ENCODE measurements around the gene GLMP. TPM values are rescaled to one million over a fixed set of nuclear protein-coding genes. Genes with fewer than 3 reads are reported as not detected.
A peak's percentile ranks its signal among the peaks of the same experiment; 100 is the strongest.

GLMP gene
- total and polyA plus RNA-seq, 2 of the 13 experiments (the other 11 are each of a cell fraction or from before 2014, with no cell fraction given): 44.6 to 75.8 TPM

- TF ChIP-seq ATAD3A (CRISPR knock-in tag; IDR thresholded peaks at IDR 0.05): no peak
- TF ChIP-seq, protein P1, sequence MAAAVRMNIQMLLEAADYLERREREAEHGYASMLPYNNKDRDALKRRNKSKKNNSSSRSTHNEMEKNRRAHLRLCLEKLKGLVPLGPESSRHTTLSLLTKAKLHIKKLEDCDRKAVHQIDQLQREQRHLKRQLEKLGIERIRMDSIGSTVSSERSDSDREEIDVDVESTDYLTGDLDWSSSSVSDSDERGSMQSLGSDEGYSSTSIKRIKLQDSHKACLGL (CRISPR knock-in tag; IDR thresholded peaks at IDR 0.05): peak; percentile 80
- 0 out of 2 replicates have a peak, but pooled peaks have one; percentile 47 for TF ChIP-seq ZNF891 (CRISPR knock-in tag; IDR thresholded peaks at IDR 0.05)
- TF ChIP-seq HOXA3 (CRISPR knock-in tag; IDR thresholded peaks at IDR 0.05): peak; percentile 70
- no peak for TF ChIP-seq XBP1 (CRISPR knock-in tag; IDR thresholded peaks at IDR 0.05)
- TF ChIP-seq ZSCAN30 (CRISPR knock-in tag; IDR thresholded peaks at IDR 0.05): no peak
- peak; percentile 75; the same call in 1 of the 2 replicates for TF ChIP-seq GABPB1 (CRISPR knock-in tag; IDR thresholded peaks at IDR 0.05)
- peak; percentile 61 for TF ChIP-seq RBFOX2 (IDR thresholded peaks at IDR 0.05; ENCODE audit: low read depth, low read length)
- TF ChIP-seq HOXA7 (CRISPR knock-in tag; IDR thresholded peaks at IDR 0.05): no peak
- TF ChIP-seq RELA (CRISPR knock-in tag; IDR thresholded peaks at IDR 0.05): no peak
- TF ChIP-seq, protein P2, sequence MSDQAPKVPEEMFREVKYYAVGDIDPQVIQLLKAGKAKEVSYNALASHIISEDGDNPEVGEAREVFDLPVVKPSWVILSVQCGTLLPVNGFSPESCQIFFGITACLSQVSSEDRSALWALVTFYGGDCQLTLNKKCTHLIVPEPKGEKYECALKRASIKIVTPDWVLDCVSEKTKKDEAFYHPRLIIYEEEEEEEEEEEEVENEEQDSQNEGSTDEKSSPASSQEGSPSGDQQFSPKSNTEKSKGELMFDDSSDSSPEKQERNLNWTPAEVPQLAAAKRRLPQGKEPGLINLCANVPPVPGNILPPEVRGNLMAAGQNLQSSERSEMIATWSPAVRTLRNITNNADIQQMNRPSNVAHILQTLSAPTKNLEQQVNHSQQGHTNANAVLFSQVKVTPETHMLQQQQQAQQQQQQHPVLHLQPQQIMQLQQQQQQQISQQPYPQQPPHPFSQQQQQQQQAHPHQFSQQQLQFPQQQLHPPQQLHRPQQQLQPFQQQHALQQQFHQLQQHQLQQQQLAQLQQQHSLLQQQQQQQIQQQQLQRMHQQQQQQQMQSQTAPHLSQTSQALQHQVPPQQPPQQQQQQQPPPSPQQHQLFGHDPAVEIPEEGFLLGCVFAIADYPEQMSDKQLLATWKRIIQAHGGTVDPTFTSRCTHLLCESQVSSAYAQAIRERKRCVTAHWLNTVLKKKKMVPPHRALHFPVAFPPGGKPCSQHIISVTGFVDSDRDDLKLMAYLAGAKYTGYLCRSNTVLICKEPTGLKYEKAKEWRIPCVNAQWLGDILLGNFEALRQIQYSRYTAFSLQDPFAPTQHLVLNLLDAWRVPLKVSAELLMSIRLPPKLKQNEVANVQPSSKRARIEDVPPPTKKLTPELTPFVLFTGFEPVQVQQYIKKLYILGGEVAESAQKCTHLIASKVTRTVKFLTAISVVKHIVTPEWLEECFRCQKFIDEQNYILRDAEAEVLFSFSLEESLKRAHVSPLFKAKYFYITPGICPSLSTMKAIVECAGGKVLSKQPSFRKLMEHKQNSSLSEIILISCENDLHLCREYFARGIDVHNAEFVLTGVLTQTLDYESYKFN (CRISPR knock-in tag; conservative IDR thresholded peaks at IDR 0.05): peak; percentile 33; the same call in 1 of the 2 replicates
- TF ChIP-seq ZNF234 (CRISPR knock-in tag; conservative IDR thresholded peaks at IDR 0.05): no peak
- TF ChIP-seq, protein P3, sequence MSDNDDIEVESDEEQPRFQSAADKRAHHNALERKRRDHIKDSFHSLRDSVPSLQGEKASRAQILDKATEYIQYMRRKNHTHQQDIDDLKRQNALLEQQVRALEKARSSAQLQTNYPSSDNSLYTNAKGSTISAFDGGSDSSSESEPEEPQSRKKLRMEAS (IDR thresholded peaks at IDR 0.05): peak; percentile 74
- TF ChIP-seq NR2C2 (CRISPR knock-in tag; IDR thresholded peaks at IDR 0.05; ENCODE audit: borderline replicate concordance): 0 out of 2 replicates have a peak, but pooled peaks have one; percentile 17
- peak; percentile 77; the same call in 1 of the 2 replicates for TF ChIP-seq ZFX (CRISPR knock-in tag; IDR thresholded peaks at IDR 0.05; ENCODE audit: low read depth)
- 0 out of 2 replicates have a peak, but pooled peaks have one; percentile 56 for TF ChIP-seq ZNF710 (CRISPR knock-in tag; IDR thresholded peaks at IDR 0.05; ENCODE audit: borderline replicate concordance)
- no peak for TF ChIP-seq ZBTB7B (CRISPR knock-in tag; IDR thresholded peaks at IDR 0.05)
- TF ChIP-seq ZNF430 (CRISPR knock-in tag; IDR thresholded peaks at IDR 0.05): peak; percentile 61
- peak; percentile 40; the same call in 1 of the 2 replicates for TF ChIP-seq SAFB2 (CRISPR knock-in tag; IDR thresholded peaks at IDR 0.05; ENCODE audit: borderline replicate concordance, low read depth)
- TF ChIP-seq, protein P4, sequence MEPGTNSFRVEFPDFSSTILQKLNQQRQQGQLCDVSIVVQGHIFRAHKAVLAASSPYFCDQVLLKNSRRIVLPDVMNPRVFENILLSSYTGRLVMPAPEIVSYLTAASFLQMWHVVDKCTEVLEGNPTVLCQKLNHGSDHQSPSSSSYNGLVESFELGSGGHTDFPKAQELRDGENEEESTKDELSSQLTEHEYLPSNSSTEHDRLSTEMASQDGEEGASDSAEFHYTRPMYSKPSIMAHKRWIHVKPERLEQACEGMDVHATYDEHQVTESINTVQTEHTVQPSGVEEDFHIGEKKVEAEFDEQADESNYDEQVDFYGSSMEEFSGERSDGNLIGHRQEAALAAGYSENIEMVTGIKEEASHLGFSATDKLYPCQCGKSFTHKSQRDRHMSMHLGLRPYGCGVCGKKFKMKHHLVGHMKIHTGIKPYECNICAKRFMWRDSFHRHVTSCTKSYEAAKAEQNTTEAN (CRISPR knock-in tag; conservative IDR thresholded peaks at IDR 0.05): 0 out of 2 replicates have a peak, but pooled peaks have one; percentile 78
- no peak; the same call in 1 of the 2 replicates for TF ChIP-seq ZNF263 (CRISPR knock-in tag; IDR thresholded peaks at IDR 0.05)
- no peak for TF ChIP-seq ATF7 (IDR thresholded peaks at IDR 0.05)
- TF ChIP-seq ATF7 (CRISPR knock-in tag; IDR thresholded peaks at IDR 0.05): peak; percentile 64
These were observed 49.8 kb downstream of the GLMP start (continued) for GRCh38 chr1:156245451-156246232.
